Panc1 (cell line): ENCODE measurements around the gene CRABP1.

Experiments
- POLR2AphosphoS5 ChIP-seq: IDR thresholded peaks from 2 replicates; pipeline ENCODE4 v1.6.1; 2012; ENCODE audit warnings: mild to moderate bottlenecking, low read depth, low read length, moderate library complexity
- SIN3A ChIP-seq: IDR thresholded peaks from 2 replicates; pipeline ENCODE4 v1.6.1; 2012; ENCODE audit warnings: low read depth, mild to moderate bottlenecking, low read length, moderate library complexity, borderline replicate concordance; ENCODE audit not compliant: insufficient read depth
- TCF7L2 ChIP-seq: IDR thresholded peaks from 2 replicates; pipeline ENCODE4 v1.6.1; 2011; ENCODE audit warnings: mild to moderate bottlenecking, low read depth, low read length, inconsistent platforms
- TF ChIP-seq, protein P1 (sequence below): fragments of 450-650 bp; IDR thresholded peaks from 2 replicates; pipeline ENCODE4 v1.5.1; 2017; ENCODE audit warnings: mild to moderate bottlenecking

GRCh38 chr15:78315686-78316282, 24.4 kb upstream of the CRABP1 start:
- TF ChIP-seq TCF7L2: no peak
- TF ChIP-seq, protein P1, sequence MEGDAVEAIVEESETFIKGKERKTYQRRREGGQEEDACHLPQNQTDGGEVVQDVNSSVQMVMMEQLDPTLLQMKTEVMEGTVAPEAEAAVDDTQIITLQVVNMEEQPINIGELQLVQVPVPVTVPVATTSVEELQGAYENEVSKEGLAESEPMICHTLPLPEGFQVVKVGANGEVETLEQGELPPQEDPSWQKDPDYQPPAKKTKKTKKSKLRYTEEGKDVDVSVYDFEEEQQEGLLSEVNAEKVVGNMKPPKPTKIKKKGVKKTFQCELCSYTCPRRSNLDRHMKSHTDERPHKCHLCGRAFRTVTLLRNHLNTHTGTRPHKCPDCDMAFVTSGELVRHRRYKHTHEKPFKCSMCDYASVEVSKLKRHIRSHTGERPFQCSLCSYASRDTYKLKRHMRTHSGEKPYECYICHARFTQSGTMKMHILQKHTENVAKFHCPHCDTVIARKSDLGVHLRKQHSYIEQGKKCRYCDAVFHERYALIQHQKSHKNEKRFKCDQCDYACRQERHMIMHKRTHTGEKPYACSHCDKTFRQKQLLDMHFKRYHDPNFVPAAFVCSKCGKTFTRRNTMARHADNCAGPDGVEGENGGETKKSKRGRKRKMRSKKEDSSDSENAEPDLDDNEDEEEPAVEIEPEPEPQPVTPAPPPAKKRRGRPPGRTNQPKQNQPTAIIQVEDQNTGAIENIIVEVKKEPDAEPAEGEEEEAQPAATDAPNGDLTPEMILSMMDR: peak; percentile 68
- no peak for TF ChIP-seq SIN3A
- no peak for TF ChIP-seq POLR2AphosphoS5
